DND-41 (cell line): ENCODE measurements around the gene NKAP.

Source experiments
- ATAC-seq: fragments of 200-7000 bp; cut with Tn5 transposase; 3 replicates; pipeline ENCODE4 v1.9.1; 2021; ENCODE audit warnings: low read depth; ENCODE audit not compliant: insufficient read depth
- DNase-seq: peaks from one replicate; pipeline ENCODE4 v3.0.0-alpha.2; 2020
- H2AFZ ChIP-seq: 2 replicates; pipeline ENCODE4 v1.6.0; 2012; ENCODE audit warnings: low read depth, low read length
- H3K27ac ChIP-seq: 2 replicates; pipeline ENCODE4 v1.5.1; 2012; ENCODE audit warnings: low read length, inconsistent platforms
- H3K27me3 ChIP-seq: fragments of 200-600 bp; sonication (generic); 2 replicates; pipeline ENCODE4 v1.6.0; 2012; ENCODE audit warnings: low read length, mild to moderate bottlenecking, inconsistent platforms; ENCODE audit not compliant: insufficient read depth, poor library complexity
- H3K36me3 ChIP-seq: 2 replicates; pipeline ENCODE4 v1.5.1; 2012; ENCODE audit warnings: low read length, inconsistent platforms; ENCODE audit not compliant: insufficient read depth
- H3K4me1 ChIP-seq: 2 replicates; pipeline ENCODE4 v1.5.1; 2012; ENCODE audit warnings: mild to moderate bottlenecking, low read length; ENCODE audit not compliant: insufficient read depth
- H3K4me2 ChIP-seq: 2 replicates; pipeline ENCODE4 v1.6.0; 2012; ENCODE audit warnings: mild to moderate bottlenecking, moderate library complexity, low read length, inconsistent platforms; ENCODE audit not compliant: insufficient read depth
- H3K4me3 ChIP-seq, 2 experiments: fragments of 200-600 bp in 1 of 2; shearing (Covaris generic) in 1 of 2; 2 replicates each; pipeline ENCODE4 v1.5.1; 2012 to 2016; ENCODE audit warnings: inconsistent platforms in 2 of 2, low read length in 2 of 2, mild to moderate bottlenecking in 2 of 2, low read depth in 1 of 2, moderate library complexity in 1 of 2
- H3K79me2 ChIP-seq: 2 replicates; pipeline ENCODE4 v1.6.0; 2012; ENCODE audit warnings: low read length, inconsistent platforms; ENCODE audit not compliant: insufficient read depth
- H3K9ac ChIP-seq: 2 replicates; pipeline ENCODE4 v1.6.0; 2012; ENCODE audit warnings: low read depth, mild to moderate bottlenecking, inconsistent platforms, low read length, moderate library complexity
- H3K9me3 ChIP-seq: 2 replicates; pipeline ENCODE4 v1.5.1; 2012; ENCODE audit warnings: low read length, moderate library complexity, mild to moderate bottlenecking, inconsistent platforms; ENCODE audit not compliant: insufficient read depth, severe bottlenecking
- H4K20me1 ChIP-seq: 2 replicates; pipeline ENCODE4 v1.6.0; 2012; ENCODE audit warnings: low read length; ENCODE audit not compliant: insufficient read depth
- EZH2 ChIP-seq: IDR thresholded peaks from 3 replicates; pipeline ENCODE4 v1.6.1; 2012; ENCODE audit warnings: borderline replicate concordance, low read depth, mild to moderate bottlenecking, moderate library complexity, low read length, inconsistent platforms; ENCODE audit not compliant: severe bottlenecking
- TF ChIP-seq, protein P1 (sequence below): IDR thresholded peaks from 2 replicates; pipeline ENCODE4 v1.5.1; 2012; ENCODE audit warnings: borderline replicate concordance, low read length, moderate library complexity, mild to moderate bottlenecking; ENCODE audit not compliant: poor library complexity, severe bottlenecking; ENCODE audit errors: extremely low read depth

Gene NKAP

DNA sequence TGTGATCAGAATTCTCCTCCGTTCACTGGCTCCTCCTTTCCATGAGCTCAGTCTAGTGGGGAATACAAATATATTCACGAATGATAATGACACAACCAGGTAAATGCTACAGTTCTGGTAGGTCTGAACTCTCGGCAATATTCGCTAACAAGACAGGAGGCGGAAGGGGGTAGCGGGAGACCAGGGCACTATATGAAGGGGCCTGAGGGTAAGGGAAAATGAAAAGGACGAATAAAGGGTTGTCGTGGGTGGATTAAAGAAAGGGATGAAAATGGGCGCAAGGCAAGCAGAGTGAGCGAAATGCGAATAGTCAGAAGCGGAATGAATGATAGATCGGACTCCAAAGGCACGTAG, 743 bp downstream of the NKAP start:
- peak; percentile 29; the same call in 2 of the 3 replicates for ATAC-seq

DNA sequence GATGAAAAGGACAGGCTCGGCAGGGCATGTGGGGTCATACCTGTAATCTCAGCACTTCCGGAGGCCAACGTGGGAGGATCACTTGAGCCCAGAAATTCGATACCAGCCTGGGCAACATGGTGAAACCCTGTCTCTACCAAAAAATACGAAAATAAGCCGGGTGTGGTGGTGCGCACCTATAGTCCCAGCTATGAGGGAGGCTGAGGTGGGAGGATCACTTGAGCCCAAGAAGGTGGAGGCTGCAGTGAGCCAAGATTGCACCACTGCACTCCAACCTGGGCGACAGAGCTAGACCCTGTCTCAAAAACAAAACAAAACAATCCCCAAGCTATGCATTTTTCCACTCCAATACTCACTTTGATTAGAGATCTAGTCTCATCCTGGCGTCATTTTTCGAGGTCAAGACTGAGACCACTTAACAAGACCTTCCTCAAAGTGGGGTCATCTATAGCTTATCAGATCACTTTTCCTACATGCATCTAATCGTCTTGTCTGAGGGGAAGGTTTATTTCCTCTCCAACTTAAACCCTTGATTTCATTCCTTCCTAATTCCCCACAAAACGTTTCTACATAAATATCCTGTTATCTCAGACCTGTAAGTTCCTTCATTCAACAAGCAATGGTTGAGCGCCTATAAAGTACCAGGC, 1.3 kb downstream of the NKAP start:
- peak overlapping the region; percentile 60 for H3K27ac ChIP-seq
- peak overlapping the region; percentile 81; the same call in 1 of the 2 replicates for H2AFZ ChIP-seq
- peak overlapping the region; percentile 67 to 98 for H3K4me3 ChIP-seq
- DNase-seq, result no peak
- no peaks in the 10 kb centered on the region for H3K36me3 ChIP-seq
- TF ChIP-seq, protein P1, sequence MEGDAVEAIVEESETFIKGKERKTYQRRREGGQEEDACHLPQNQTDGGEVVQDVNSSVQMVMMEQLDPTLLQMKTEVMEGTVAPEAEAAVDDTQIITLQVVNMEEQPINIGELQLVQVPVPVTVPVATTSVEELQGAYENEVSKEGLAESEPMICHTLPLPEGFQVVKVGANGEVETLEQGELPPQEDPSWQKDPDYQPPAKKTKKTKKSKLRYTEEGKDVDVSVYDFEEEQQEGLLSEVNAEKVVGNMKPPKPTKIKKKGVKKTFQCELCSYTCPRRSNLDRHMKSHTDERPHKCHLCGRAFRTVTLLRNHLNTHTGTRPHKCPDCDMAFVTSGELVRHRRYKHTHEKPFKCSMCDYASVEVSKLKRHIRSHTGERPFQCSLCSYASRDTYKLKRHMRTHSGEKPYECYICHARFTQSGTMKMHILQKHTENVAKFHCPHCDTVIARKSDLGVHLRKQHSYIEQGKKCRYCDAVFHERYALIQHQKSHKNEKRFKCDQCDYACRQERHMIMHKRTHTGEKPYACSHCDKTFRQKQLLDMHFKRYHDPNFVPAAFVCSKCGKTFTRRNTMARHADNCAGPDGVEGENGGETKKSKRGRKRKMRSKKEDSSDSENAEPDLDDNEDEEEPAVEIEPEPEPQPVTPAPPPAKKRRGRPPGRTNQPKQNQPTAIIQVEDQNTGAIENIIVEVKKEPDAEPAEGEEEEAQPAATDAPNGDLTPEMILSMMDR, result no peak
- no peak for TF ChIP-seq EZH2
- peaks cover 24% of the 10 kb centered on the region for H3K4me1 ChIP-seq
- H3K4me2 ChIP-seq, result peak overlapping the region; percentile 84
- H4K20me1 ChIP-seq, result no peaks in the 10 kb centered on the region
- no peaks in the 10 kb centered on the region for H3K9me3 ChIP-seq
- H3K79me2 ChIP-seq, result peaks cover 23% of the 10 kb centered on the region
- H3K27me3 ChIP-seq, result no peaks in the 10 kb centered on the region
- ATAC-seq, result no peak
- peak overlapping the region; percentile 77 for H3K9ac ChIP-seq

More for the DNA sequence above, 743 bp downstream of the NKAP start:
- no peak for DNase-seq
- H3K4me3 ChIP-seq, result peak overlapping the region; percentile 67 to 98
- H3K27ac ChIP-seq, result peak overlapping the region; percentile 60
- TF ChIP-seq, protein P1, result no peak
- TF ChIP-seq EZH2, result no peak
- H3K4me2 ChIP-seq, result peak overlapping the region; percentile 84
- H4K20me1 ChIP-seq, result no peaks in the 10 kb centered on the region
- peak overlapping the region; percentile 81 for H2AFZ ChIP-seq
- no peaks in the 10 kb centered on the region for H3K27me3 ChIP-seq
- H3K79me2 ChIP-seq, result peaks cover 23% of the 10 kb centered on the region
- H3K9me3 ChIP-seq, result no peaks in the 10 kb centered on the region
- peak overlapping the region; percentile 77 for H3K9ac ChIP-seq
- peaks cover 24% of the 10 kb centered on the region for H3K4me1 ChIP-seq
- H3K36me3 ChIP-seq, result no peaks in the 10 kb centered on the region

DNA sequence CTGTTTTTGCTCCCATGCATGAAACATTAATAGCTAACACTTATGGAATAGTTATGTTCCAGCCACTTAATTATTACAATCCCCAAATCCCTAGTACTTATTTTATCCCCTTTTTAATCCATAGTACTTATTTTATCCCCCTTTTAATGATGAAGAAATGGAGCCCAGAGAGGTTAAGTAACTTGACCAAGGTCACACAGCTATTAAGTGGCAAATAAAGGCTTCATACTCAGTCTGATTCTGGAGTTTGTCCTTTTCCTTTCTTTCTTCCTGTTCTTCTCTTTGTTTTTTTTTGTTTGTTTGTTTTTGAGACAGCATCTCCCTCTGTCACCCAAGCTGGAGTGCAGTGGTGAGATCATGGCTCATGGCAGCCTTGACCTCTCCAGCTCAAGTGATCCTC, 2.2 kb downstream of the NKAP start:
- TF ChIP-seq, protein P1, result no peak
- TF ChIP-seq EZH2, result no peak
- Histone ChIP-seq H3K27me3 (no peaks in the 10 kb centered on the region), H2AFZ (no peak overlapping the region), H3K4me2 (peak overlapping the region; percentile 84; the same call in 1 of the 2 replicates), H3K9ac (no peak overlapping the region), H3K27ac (no peak overlapping the region), H3K4me3 (0 out of 4 replicates have a peak overlapping the region, but pooled peaks of 1 of the 2 experiments have one; percentile 98), H3K79me2 (peaks cover 23% of the 10 kb centered on the region), H4K20me1 (no peaks in the 10 kb centered on the region), H3K4me1 (peaks cover 24% of the 10 kb centered on the region), H3K9me3 (no peaks in the 10 kb centered on the region), H3K36me3 (no peaks in the 10 kb centered on the region; the same call in 1 of the 2 replicates)
- ATAC-seq, result no peak
- DNase-seq, result no peak
